ENCODE results near the gene CAPZA2.

GRCh38 chr7:116969371-116969902 is 107.0 kb downstream of the CAPZA2 start:
- no peak for TF ChIP-seq CTCF (conservative IDR thresholded peaks at IDR 0.05 in 1 of 2, IDR thresholded peaks at IDR 0.05 in 1 of 2; ENCODE audit: extremely low read depth in 1 of 2, insufficient read depth in 1 of 2, low read depth in 1 of 2, low read length in 2 of 2)
- no peak for TF ChIP-seq EZH2 (IDR thresholded peaks at IDR 0.05; ENCODE audit: borderline replicate concordance, low read length)
